HEK293 (cell line): Measurements from ENCODE around the gene PDAP1.
A peak's percentile ranks its signal among the peaks of the same experiment; 100 is the strongest.

Experiments used
- CTCF ChIA-PET: fragments of 350-600 bp; formaldehyde crosslinking; extraction: SDS; loops from one replicate; lab custom pipeline; 2021; ENCODE audit warnings: antibody characterized with exemption; lab: Yijun Ruan, JAX
- POLR2A ChIA-PET: fragments of 300-600 bp; formaldehyde crosslinking; extraction: SDS; loops from one replicate; lab custom pipeline; 2020; ENCODE audit warnings: antibody characterized with exemption, inconsistent platforms; lab: Yijun Ruan, JAX
- H3K27ac ChIP-seq: fragments of 200-500 bp; sonication (Bioruptor generic); 2 replicates; pipeline ENCODE4 v1.5.1; 2014; ENCODE audit warnings: low read depth, low read length, control low read depth, inconsistent platforms; ENCODE audit errors: extremely low read depth
- H3K36me3 ChIP-seq, 2 experiments: fragments of 200-500 bp in 1 of 2; sonication (Bioruptor generic) in 1 of 2; 1 replicate in 1 of 2; 2 replicates in 1 of 2; pipeline ENCODE4 v1.5.1; 2014 to 2017; ENCODE audit warnings: inconsistent platforms in 2 of 2, low read length in 2 of 2; ENCODE audit not compliant: control insufficient read depth in 2 of 2, insufficient read depth in 1 of 2
- H3K4me1 ChIP-seq: fragments of 200-500 bp; sonication (Bioruptor generic); 2 replicates; pipeline ENCODE4 v1.5.1; 2014; ENCODE audit warnings: mild to moderate bottlenecking, low read length, inconsistent platforms; ENCODE audit not compliant: control insufficient read depth, insufficient read depth
- H3K4me3 ChIP-seq: 2 replicates; pipeline ENCODE4 v1.5.1; 2011; ENCODE audit warnings: low read depth, mild to moderate bottlenecking, control low read depth, low read length, moderate library complexity
- H3K9me3 ChIP-seq: fragments of 200-500 bp; sonication (Bioruptor generic); 2 replicates; pipeline ENCODE4 v1.5.1; 2014; ENCODE audit warnings: low read depth, low read length, inconsistent platforms; ENCODE audit not compliant: control insufficient read depth, insufficient read depth
- GLI2 ChIP-seq: fragments of 450-650 bp; formaldehyde crosslinking; IDR thresholded peaks from 2 replicates; pipeline ENCODE4; 2017; ENCODE audit warnings: missing biosample characterization, missing genetic modification characterization, low read depth, borderline replicate concordance
- GLI4 ChIP-seq: fragments of 450-650 bp; formaldehyde crosslinking; IDR thresholded peaks from 2 replicates; pipeline ENCODE4 v1.5.1; 2016; ENCODE audit warnings: missing biosample characterization, missing genetic modification characterization
- PATZ1 ChIP-seq: fragments of 450-650 bp; formaldehyde crosslinking; IDR thresholded peaks from 2 replicates; pipeline ENCODE4 v1.5.1; 2016; ENCODE audit warnings: missing biosample characterization, missing genetic modification characterization
- REPIN1 ChIP-seq: fragments of 450-650 bp; formaldehyde crosslinking; IDR thresholded peaks from 2 replicates; pipeline ENCODE4 v1.5.1; 2017; ENCODE audit warnings: missing biosample characterization, missing genetic modification characterization, low read depth
- SP2 ChIP-seq: fragments of 450-650 bp; formaldehyde crosslinking; IDR thresholded peaks from 2 replicates; pipeline ENCODE4 v1.5.1; 2016; ENCODE audit warnings: missing biosample characterization, missing genetic modification characterization
- SP3 ChIP-seq: fragments of 450-650 bp; formaldehyde crosslinking; IDR thresholded peaks from 2 replicates; pipeline ENCODE4 v1.5.1; 2016; ENCODE audit warnings: missing biosample characterization, missing genetic modification characterization
- TCF7L2 ChIP-seq: IDR thresholded peaks from 2 replicates; pipeline ENCODE4 v1.6.1; 2011; ENCODE audit warnings: low read depth, mild to moderate bottlenecking, inconsistent platforms, low read length, moderate library complexity, borderline replicate concordance
- ZBTB1 ChIP-seq: fragments of 450-650 bp; formaldehyde crosslinking; IDR thresholded peaks from 2 replicates; pipeline ENCODE4 v1.5.1; 2016; ENCODE audit warnings: missing biosample characterization, missing genetic modification characterization
- ZIC2 ChIP-seq: fragments of 450-650 bp; formaldehyde crosslinking; IDR thresholded peaks from 2 replicates; pipeline ENCODE4 v1.5.1; 2016; ENCODE audit warnings: missing biosample characterization, missing genetic modification characterization
- ZNF132 ChIP-seq: fragments of 450-650 bp; formaldehyde crosslinking; IDR thresholded peaks from 2 replicates; pipeline ENCODE4 v1.5.1; 2017; ENCODE audit warnings: missing biosample characterization, missing genetic modification characterization, borderline replicate concordance
- ZNF146 ChIP-seq: fragments of 450-650 bp; formaldehyde crosslinking; IDR thresholded peaks from 2 replicates; pipeline ENCODE4 v1.5.1; 2016; ENCODE audit warnings: missing biosample characterization, missing genetic modification characterization
- ZNF169 ChIP-seq: fragments of 450-650 bp; formaldehyde crosslinking; IDR thresholded peaks from 2 replicates; pipeline ENCODE4 v1.5.1; 2016; ENCODE audit warnings: missing biosample characterization, missing genetic modification characterization
- ZNF221 ChIP-seq: fragments of 450-650 bp; formaldehyde crosslinking; IDR thresholded peaks from 2 replicates; pipeline ENCODE4 v1.5.1; 2017; ENCODE audit warnings: missing biosample characterization, missing genetic modification characterization, borderline replicate concordance
- ZNF23 ChIP-seq: fragments of 450-650 bp; formaldehyde crosslinking; IDR thresholded peaks from 2 replicates; pipeline ENCODE4 v1.5.1; 2016; ENCODE audit warnings: missing biosample characterization, missing genetic modification characterization, borderline replicate concordance
- ZNF24 ChIP-seq: fragments of 450-650 bp; formaldehyde crosslinking; IDR thresholded peaks from 2 replicates; pipeline ENCODE4 v1.5.1; 2016; ENCODE audit warnings: missing biosample characterization, missing genetic modification characterization
- ZNF280C ChIP-seq: fragments of 450-650 bp; formaldehyde crosslinking; IDR thresholded peaks from 2 replicates; pipeline ENCODE4 v1.5.1; 2016; ENCODE audit warnings: missing biosample characterization, missing genetic modification characterization
- ZNF354C ChIP-seq: fragments of 450-650 bp; formaldehyde crosslinking; IDR thresholded peaks from 2 replicates; pipeline ENCODE4 v1.5.1; 2016; ENCODE audit warnings: missing biosample characterization, missing genetic modification characterization, low read depth, borderline replicate concordance
- ZNF37A ChIP-seq: fragments of 450-650 bp; IDR thresholded peaks from 2 replicates; pipeline ENCODE4 v1.5.1; 2018; ENCODE audit warnings: missing biosample characterization, missing genetic modification characterization
- ZNF416 ChIP-seq: fragments of 450-650 bp; formaldehyde crosslinking; IDR thresholded peaks from 2 replicates; pipeline ENCODE4 v1.5.1; 2016; ENCODE audit warnings: missing biosample characterization, missing genetic modification characterization
- ZNF488 ChIP-seq: fragments of 450-650 bp; formaldehyde crosslinking; IDR thresholded peaks from 2 replicates; pipeline ENCODE4 v1.5.1; 2016; ENCODE audit warnings: missing biosample characterization, missing genetic modification characterization
- ZNF529 ChIP-seq: fragments of 450-650 bp; formaldehyde crosslinking; IDR thresholded peaks from 2 replicates; pipeline ENCODE4 v1.5.1; 2017; ENCODE audit warnings: missing genetic modification characterization, missing biosample characterization; ENCODE audit not compliant: insufficient replicate concordance
- ZNF580 ChIP-seq: fragments of 450-650 bp; formaldehyde crosslinking; IDR thresholded peaks from 2 replicates; pipeline ENCODE4 v1.5.1; 2016; ENCODE audit warnings: missing biosample characterization, missing genetic modification characterization
- ZNF626 ChIP-seq: fragments of 450-650 bp; sonication (Bioruptor Pico); formaldehyde crosslinking; IDR thresholded peaks from 2 replicates; pipeline ENCODE4 v1.5.1; 2018; ENCODE audit warnings: missing biosample characterization, missing genetic modification characterization, inconsistent platforms
- ZNF791 ChIP-seq: fragments of 450-650 bp; formaldehyde crosslinking; IDR thresholded peaks from 2 replicates; pipeline ENCODE4 v1.5.1; 2016; ENCODE audit warnings: missing biosample characterization, missing genetic modification characterization
- ZNF837 ChIP-seq: fragments of 450-650 bp; formaldehyde crosslinking; IDR thresholded peaks from 2 replicates; pipeline ENCODE4 v1.5.1; 2016; ENCODE audit warnings: missing biosample characterization, missing genetic modification characterization

Gene PDAP1

GRCh38 chr7:99420213-99420612 is 11.8 kb upstream of the PDAP1 start (continued):
- TF ChIP-seq ZNF280C (tag by site-specific recombination): no peak
- TF ChIP-seq ZNF580 (tag by site-specific recombination): no peak
- TF ChIP-seq ZNF24 (tag by site-specific recombination): no peak
- TF ChIP-seq SP2 (tag by site-specific recombination): no peak
- TF ChIP-seq REPIN1 (tag by site-specific recombination): no peak

- Histone ChIP-seq H3K4me1 (no peaks in the 10 kb centered on the region), H3K36me3 (peaks cover 37 to 93% of the 10 kb centered on the region in 2 experiments), H3K27ac (no peak overlapping the region), H3K4me3 (no peak overlapping the region), H3K9me3 (no peaks in the 10 kb centered on the region)
- no peak for TF ChIP-seq ZNF488 (tag by site-specific recombination)
- no peak for TF ChIP-seq ZNF146 (tag by site-specific recombination)
- TF ChIP-seq ZIC2 (tag by site-specific recombination): peak; percentile 61; the same call in 1 of the 2 replicates
- no peak for TF ChIP-seq REPIN1 (tag by site-specific recombination)
- TF ChIP-seq ZNF132 (tag by site-specific recombination): no peak
- no peak for TF ChIP-seq PATZ1 (tag by site-specific recombination)
- ChIA-PET CTCF (interaction anchor here (0.6 kb wide), 1 partner anchor 443 kb away, joined by 3 read pairs; no protein-coding TSS in a partner anchor), POLR2A (interaction anchor here (1.1 to 4.9 kb wide), 3 partner anchors 10 to 30 kb away, joined by 3 to 36 read pairs (median 5); partner anchors contain the start of genes BUD31, CPSF4, PDAP1 and PTCD1)
Observed at GRCh38 chr7:99419323-99420021, 11.1 kb upstream of the PDAP1 start.

- Histone ChIP-seq H3K36me3 (peaks cover 46 to 90% of the 10 kb centered on the region in 2 experiments), H3K27ac (no peak overlapping the region), H3K9me3 (no peaks in the 10 kb centered on the region), H3K4me1 (no peaks in the 10 kb centered on the region), H3K4me3 (no peak overlapping the region)
- ChIA-PET CTCF (no interaction called here), POLR2A (interaction anchor here (1.9 kb wide), 1 partner anchor 9 kb away, joined by 9 read pairs; the partner anchor contains the start of genes BUD31 and PDAP1)
- TF ChIP-seq ZNF837 (tag by site-specific recombination) (no peak), GLI2 (tag by site-specific recombination) (no peak), GLI4 (tag by site-specific recombination) (no peak), ZNF416 (no peak), ZNF626 (no peak), SP3 (tag by site-specific recombination) (no peak), ZNF37A (tag by site-specific recombination) (no peak), ZNF221 (tag by site-specific recombination) (no peak), ZNF169 (tag by site-specific recombination) (no peak), TCF7L2 (no peak), ZNF23 (tag by site-specific recombination) (no peak), ZNF580 (tag by site-specific recombination) (no peak), ZNF529 (tag by site-specific recombination) (no peak), ZNF354C (tag by site-specific recombination) (no peak), ZNF791 (no peak), ZBTB1 (tag by site-specific recombination) (no peak)
Observed at GRCh38 chr7:99418260-99418659, 9.9 kb upstream of the PDAP1 start.
